ENCODE data around the gene HEATR5A. TPM values are rescaled to one million over a fixed set of nuclear protein-coding genes. Genes with fewer than 3 reads are reported as not detected.

Gene HEATR5A
- polyA plus RNA-seq, 2 of the 4 experiments (the other 2 are of a cell fraction), result 29.5 to 49.5 TPM

DNA sequence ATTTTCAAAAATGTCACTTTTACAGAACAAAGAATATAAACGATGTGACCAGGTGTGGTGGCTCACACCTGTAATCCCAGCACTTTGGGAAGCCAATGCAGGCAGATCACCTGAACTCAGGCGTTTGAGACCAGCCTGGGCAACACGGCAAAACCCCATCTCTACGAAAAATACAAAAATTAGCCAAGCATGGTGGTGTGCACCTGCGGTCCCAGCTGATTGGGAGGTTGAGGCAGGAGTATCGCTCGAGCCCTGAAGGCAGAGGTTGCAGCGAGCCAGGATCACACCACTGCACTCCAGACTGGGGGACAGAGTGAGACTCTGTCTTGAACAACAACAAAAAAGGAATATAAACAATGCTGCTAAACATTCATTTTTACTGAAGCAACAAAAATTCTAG, 15.2 kb downstream of the HEATR5A start:
- Histone ChIP-seq H3K4me3 (no peak overlapping the region), H3K4me2 (no peak overlapping the region), H3K9me3 (no peaks in the 10 kb centered on the region), H3K27ac (no peak overlapping the region), H3K4me1 (no peaks in the 10 kb centered on the region; the same call in 2 of the 3 replicates)
- no peak for ATAC-seq
- TF ChIP-seq, protein P1, sequence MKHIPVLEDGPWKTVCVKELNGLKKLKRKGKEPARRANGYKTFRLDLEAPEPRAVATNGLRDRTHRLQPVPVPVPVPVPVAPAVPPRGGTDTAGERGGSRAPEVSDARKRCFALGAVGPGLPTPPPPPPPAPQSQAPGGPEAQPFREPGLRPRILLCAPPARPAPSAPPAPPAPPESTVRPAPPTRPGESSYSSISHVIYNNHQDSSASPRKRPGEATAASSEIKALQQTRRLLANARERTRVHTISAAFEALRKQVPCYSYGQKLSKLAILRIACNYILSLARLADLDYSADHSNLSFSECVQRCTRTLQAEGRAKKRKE (CRISPR knock-in tag; IDR thresholded peaks at IDR 0.05; ENCODE audit: low read depth), result no peak
- no peak for FAIRE-seq
- DNase-seq (ENCODE audit: low read depth in 1 of 2, low spot score in 1 of 2), result no peak
- ChIA-PET CTCF (interaction anchor here (1.1 kb wide), 2 partner anchors 9 to 849 kb away, joined by 3 read pairs; no protein-coding TSS in a partner anchor), POLR2A (no interaction called here)
- WGBS (ENCODE audit: missing lambda C conversion rate), result 95% methylated on average over 8 of the region's 8 CpGs

DNA sequence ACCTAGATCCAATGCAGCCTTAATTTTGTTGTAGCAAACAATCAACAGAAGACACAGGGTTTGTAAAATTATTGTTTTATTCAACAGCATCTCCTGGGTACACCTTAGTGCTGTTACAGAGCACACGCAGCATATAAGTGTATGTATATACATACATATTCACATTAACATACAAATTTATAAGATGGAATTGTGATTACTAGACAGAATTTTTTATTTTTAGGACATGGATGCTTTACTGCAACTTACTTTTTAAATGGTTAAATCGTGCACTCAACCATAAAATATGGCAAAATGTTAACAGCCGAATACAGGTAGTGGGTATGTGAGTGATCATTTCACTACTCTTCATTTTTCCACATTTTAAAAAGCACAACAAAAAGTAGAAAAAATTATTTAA, 16.6 kb downstream of the HEATR5A start:
- Histone ChIP-seq H3K4me1 (no peaks in the 10 kb centered on the region), H3K27ac (no peak overlapping the region), H3K4me3 (no peak overlapping the region), H3K4me2 (no peak overlapping the region), H3K9me3 (no peaks in the 10 kb centered on the region)
- TF ChIP-seq ZC3H11A (IDR thresholded peaks at IDR 0.05), result no peak
- TF ChIP-seq MAFK (IDR thresholded peaks at IDR 0.05; ENCODE audit: partially characterized antibody), result peak; percentile 70
- FAIRE-seq (no peak), DNase-seq (ENCODE audit: low read depth in 1 of 2, low spot score in 1 of 2) (no peak), ATAC-seq (no peak)
- 95% methylated on average over 3 of the region's 3 CpGs for WGBS (ENCODE audit: missing lambda C conversion rate)
- POLR2A ChIA-PET, result no interaction called here
- CTCF ChIA-PET, result interaction anchor here (1.1 kb wide), 1 partner anchor 8 kb away, joined by 3 read pairs; no protein-coding TSS in a partner anchor

DNA sequence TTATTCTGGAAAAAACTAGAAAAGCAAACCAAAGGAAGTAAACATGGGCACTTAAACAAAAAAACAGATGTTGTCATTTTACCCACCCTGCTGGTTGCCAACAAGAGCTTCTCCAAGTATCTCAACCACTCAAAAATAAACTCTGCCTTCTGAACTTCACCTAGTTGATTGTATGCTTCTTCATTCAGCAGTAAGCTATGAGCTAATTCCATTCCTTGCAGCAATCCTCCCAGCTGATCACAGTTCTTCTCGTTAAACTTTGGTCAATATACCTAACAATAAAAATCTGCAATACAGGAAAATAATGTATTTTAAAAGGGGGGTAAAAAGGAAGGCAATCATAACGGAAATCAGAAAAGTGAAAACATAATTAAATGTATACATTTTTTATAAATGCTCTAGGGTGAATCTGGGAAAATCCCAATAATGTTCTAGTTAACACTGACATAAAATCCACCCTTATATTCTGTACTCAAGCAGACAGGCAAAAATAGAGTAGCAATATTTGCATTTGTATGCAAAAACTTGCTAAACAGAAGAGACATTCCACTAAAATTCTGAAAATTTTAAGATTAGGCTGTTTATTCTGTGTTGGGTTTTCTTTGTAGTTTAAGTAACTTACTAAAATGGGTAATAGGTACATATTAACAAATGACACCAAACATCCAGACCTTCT, 17.4 kb downstream of the HEATR5A start:
- no peak overlapping the region for H3K4me2 ChIP-seq
- H3K4me3 ChIP-seq, result no peak overlapping the region
- H3K4me1 ChIP-seq, result no peaks in the 10 kb centered on the region
- no peak for DNase-seq (ENCODE audit: low read depth in 1 of 2, low spot score in 1 of 2)
- ChIA-PET CTCF (interaction anchor here (1.2 to 1.5 kb wide), 3 partner anchors 9 to 850 kb away, joined by 3 to 4 read pairs (median 3); no protein-coding TSS in a partner anchor), POLR2A (interaction anchor here (1.2 kb wide), 1 partner anchor 18 kb away, joined by 3 read pairs; the partner anchor contains the start of gene HEATR5A)
- no peak for TF ChIP-seq NPAS2 (CRISPR knock-in tag; IDR thresholded peaks at IDR 0.05; ENCODE audit: borderline replicate concordance)
- TF ChIP-seq HOXB13 (CRISPR knock-in tag; IDR thresholded peaks at IDR 0.05; ENCODE audit: low read depth), result no peak
- TF ChIP-seq MAFK (IDR thresholded peaks at IDR 0.05; ENCODE audit: partially characterized antibody), result no peak
- TF ChIP-seq, protein P1 (CRISPR knock-in tag; IDR thresholded peaks at IDR 0.05; ENCODE audit: low read depth), result no peak
- no peak for TF ChIP-seq TP53 (CRISPR knock-in tag; IDR thresholded peaks at IDR 0.05)
- no peak for TF ChIP-seq HDAC2 (IDR thresholded peaks at IDR 0.05)
- no peak for TF ChIP-seq ESRRA (IDR thresholded peaks at IDR 0.05; ENCODE audit: borderline replicate concordance, low read length)
- no peak for TF ChIP-seq PHF8 (IDR thresholded peaks at IDR 0.05; ENCODE audit: borderline replicate concordance, low read depth)
- no peak for TF ChIP-seq KDM5A (IDR thresholded peaks at IDR 0.05)
- TF ChIP-seq, protein P2, sequence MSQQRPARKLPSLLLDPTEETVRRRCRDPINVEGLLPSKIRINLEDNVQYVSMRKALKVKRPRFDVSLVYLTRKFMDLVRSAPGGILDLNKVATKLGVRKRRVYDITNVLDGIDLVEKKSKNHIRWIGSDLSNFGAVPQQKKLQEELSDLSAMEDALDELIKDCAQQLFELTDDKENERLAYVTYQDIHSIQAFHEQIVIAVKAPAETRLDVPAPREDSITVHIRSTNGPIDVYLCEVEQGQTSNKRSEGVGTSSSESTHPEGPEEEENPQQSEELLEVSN (IDR thresholded peaks at IDR 0.05; ENCODE audit: borderline replicate concordance, low read depth), result no peak
- no peak for TF ChIP-seq CHD2 (IDR thresholded peaks at IDR 0.05; ENCODE audit: low read length, partially characterized antibody)
- no peak for TF ChIP-seq ZSCAN20 (CRISPR knock-in tag; IDR thresholded peaks at IDR 0.05)
- TF ChIP-seq SREBF2 (IDR thresholded peaks at IDR 0.05), result no peak
- no peak for TF ChIP-seq ZFP36 (IDR thresholded peaks at IDR 0.05; ENCODE audit: borderline replicate concordance, partially characterized antibody)
- no peak for TF ChIP-seq EHMT2 (IDR thresholded peaks at IDR 0.05; ENCODE audit: low read depth)
- TF ChIP-seq POLR2AphosphoS2 (conservative IDR thresholded peaks at IDR 0.05; ENCODE audit: low read length), result no peak
- TF ChIP-seq, protein P3, sequence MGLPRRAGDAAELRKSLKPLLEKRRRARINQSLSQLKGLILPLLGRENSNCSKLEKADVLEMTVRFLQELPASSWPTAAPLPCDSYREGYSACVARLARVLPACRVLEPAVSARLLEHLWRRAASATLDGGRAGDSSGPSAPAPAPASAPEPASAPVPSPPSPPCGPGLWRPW (IDR thresholded peaks at IDR 0.05), result no peak
- no peak for TF ChIP-seq HEYL (CRISPR knock-in tag; IDR thresholded peaks at IDR 0.05)
- TF ChIP-seq ZC3H11A (IDR thresholded peaks at IDR 0.05), result no peak
- no peak for TF ChIP-seq CHD4 (IDR thresholded peaks at IDR 0.05; ENCODE audit: borderline replicate concordance)
- no peaks in the 10 kb centered on the region for H3K9me3 ChIP-seq
- H3K27ac ChIP-seq, result no peak overlapping the region
- 81% methylated on average over 2 of the region's 2 CpGs for WGBS (ENCODE audit: missing lambda C conversion rate)
- no peak for FAIRE-seq
- no peak for ATAC-seq
